K562 (cell line): Measurements from ENCODE around the gene SLC30A1. TPM values are rescaled to one million over a fixed set of nuclear protein-coding genes. Genes with fewer than 3 reads are reported as not detected.

ENCODE experiments used
- ASH1L ChIP-seq: fragments of 450-650 bp; IDR thresholded peaks from 2 replicates; pipeline ENCODE4 v1.6.1; 2018; ENCODE audit warnings: borderline replicate concordance, mild to moderate bottlenecking, low read depth; ENCODE audit not compliant: partially characterized antibody
- ATF1 ChIP-seq, 2 experiments: fragments of 450-650 bp in 1 of 2; IDR thresholded peaks; 2 replicates each; pipeline ENCODE4 v1.6.1; 2016; ENCODE audit warnings: missing compliant biosample characterization in 1 of 2, missing genetic modification characterization in 1 of 2
- BCOR ChIP-seq: fragments of 450-650 bp; IDR thresholded peaks from 2 replicates; pipeline ENCODE4 v1.6.1; 2016
- BRD4 ChIP-seq: fragments of 200-600 bp; sonication (generic); IDR thresholded peaks from 2 replicates; pipeline ENCODE4 v1.6.1; 2017; ENCODE audit warnings: inconsistent platforms
- CCNT2 ChIP-seq: IDR thresholded peaks from 2 replicates; pipeline ENCODE4 v1.6.1; 2011; ENCODE audit warnings: borderline replicate concordance, low read depth, mild to moderate bottlenecking, moderate library complexity, mixed read lengths, low read length; ENCODE audit not compliant: insufficient read length; ENCODE audit errors: extremely low read depth
- CEBPG ChIP-seq, 3 experiments: fragments of 200-800 bp in 1 of 3; sonication (Bioruptor generic) in 1 of 3; sonication (generic) in 1 of 3; formaldehyde crosslinking in 1 of 3; IDR thresholded peaks in 2 of 3; conservative IDR thresholded peaks in 1 of 3; 2 replicates each; pipeline versions ENCODE4 v1.6.1 to v1.8.0; 2016 to 2022; ENCODE audit warnings: missing compliant biosample characterization in 2 of 3, missing genetic modification characterization in 2 of 3, mild to moderate bottlenecking in 1 of 3, missing genetic modification reagents in 1 of 3
- CHD4 ChIP-seq: fragments of 200-600 bp; sonication (generic); IDR thresholded peaks from 3 replicates; pipeline ENCODE4 v1.6.1; 2012; ENCODE audit warnings: low read depth, mild to moderate bottlenecking, mixed read lengths, low read length, inconsistent platforms; ENCODE audit not compliant: insufficient read depth, insufficient replicate concordance, poor library complexity, severe bottlenecking
- HMG20A ChIP-seq: fragments of 450-650 bp; formaldehyde crosslinking; conservative IDR thresholded peaks from 2 replicates; pipeline ENCODE4 v1.4.0; 2020; ENCODE audit warnings: mild to moderate bottlenecking, mixed read lengths
- JUND ChIP-seq, 2 experiments: IDR thresholded peaks; 2 replicates in 1 of 2; 3 replicates in 1 of 2; pipeline ENCODE4 v1.6.1; 2011; ENCODE audit warnings: borderline replicate concordance in 2 of 2, low read depth in 2 of 2, low read length in 2 of 2, improper control_type of control experiment in 1 of 2, missing biosample characterization in 1 of 2, missing genetic modification characterization in 1 of 2, missing genetic modification reagents in 1 of 2
- KHSRP ChIP-seq: fragments of 450-650 bp; IDR thresholded peaks from 2 replicates; pipeline ENCODE4 v1.6.1; 2017
- NCOA1 ChIP-seq: fragments of 450-650 bp; IDR thresholded peaks from 2 replicates; pipeline ENCODE4 v1.6.1; 2016; ENCODE audit warnings: low read depth
- NFE2L1 ChIP-seq: fragments of 450-650 bp; IDR thresholded peaks from 2 replicates; pipeline ENCODE4 v1.6.1; 2016; ENCODE audit warnings: missing genetic modification characterization, low read depth, mild to moderate bottlenecking, missing compliant biosample characterization, moderate library complexity, borderline replicate concordance
- NFXL1 ChIP-seq: fragments of 450-650 bp; formaldehyde crosslinking; IDR thresholded peaks from 2 replicates; pipeline ENCODE4 v1.4.0; 2021; ENCODE audit warnings: mild to moderate bottlenecking
- NR0B1 ChIP-seq: fragments of 450-650 bp; IDR thresholded peaks from one replicate; pipeline ENCODE4 v1.6.1; 2018; ENCODE audit warnings: mild to moderate bottlenecking, moderate library complexity; ENCODE audit not compliant: partially characterized antibody
- PPARD ChIP-seq: fragments of 250-450 bp; sonication (Bioruptor Pico); IDR thresholded peaks from 2 replicates; pipeline ENCODE4 v1.8.0; 2022; ENCODE audit warnings: inconsistent platforms, mild to moderate bottlenecking, moderate library complexity
- RBM34 ChIP-seq: fragments of 200-400 bp; formaldehyde crosslinking; IDR thresholded peaks from 2 replicates; pipeline ENCODE4 v1.6.1; 2018; ENCODE audit warnings: low read length, borderline replicate concordance; ENCODE audit not compliant: insufficient read depth
- TAF9B ChIP-seq: fragments of 450-650 bp; IDR thresholded peaks from 2 replicates; pipeline ENCODE4 v1.6.1; 2018; ENCODE audit warnings: mild to moderate bottlenecking; ENCODE audit not compliant: partially characterized antibody
- THAP7 ChIP-seq: fragments of 250-450 bp; sonication (Bioruptor Pico); IDR thresholded peaks from 2 replicates; pipeline ENCODE4 v1.5.0; 2021
- ZNF507 ChIP-seq: conservative IDR thresholded peaks from 2 replicates; pipeline ENCODE4 v1.6.1; 2017; ENCODE audit warnings: missing genetic modification characterization, missing compliant biosample characterization
- ZNF76 ChIP-seq: fragments of 250-450 bp; sonication (Bioruptor Pico); IDR thresholded peaks from 2 replicates; pipeline ENCODE4 v1.4.0; 2020; ENCODE audit warnings: mild to moderate bottlenecking, moderate library complexity, borderline replicate concordance
- ZNF766 ChIP-seq: fragments of 200-800 bp; sonication (Bioruptor generic); conservative IDR thresholded peaks from 2 replicates; pipeline ENCODE4 v1.6.1; 2016; ENCODE audit warnings: missing genetic modification characterization, missing compliant biosample characterization
- polyA plus RNA-seq, 8 experiments: library from polyadenylated mRNA; depleted of rRNA in 4 of 8; stranded (reverse) in 5 of 8; unstranded in 3 of 8; fragments of >200 nt; fragmentation: Nextera tagmentation in 2 of 8; fragmentation: Illumina TruSeq in 1 of 8; extraction: Ambion mirVana in 2 of 8; extraction: Trizol in 1 of 8; gene quantifications; 2 replicates each; pipeline versions ENCODE4 v1.2.1 to v1.2.3, GENCODE V29; 2011 to 2014; ENCODE audit warnings: inconsistent platforms in 1 of 8, missing spikeins in 1 of 8
- total RNA-seq, 7 experiments: library from RNA; depleted of rRNA in 6 of 7; stranded (reverse); fragments of >200 nt in 6 of 7; fragmentation: Illumina TruSeq in 2 of 7; extraction: Trizol in 2 of 7; gene quantifications; 2 replicates each; pipeline versions ENCODE4 v1.2.1 to v1.2.3, GENCODE V29; 2011 to 2021; ENCODE audit warnings: low replicate concordance in 1 of 7
- TF ChIP-seq, protein P1 (sequence below): fragments of 250-450 bp; sonication (Bioruptor Pico); IDR thresholded peaks from 2 replicates; pipeline ENCODE4 v1.5.0; 2021; ENCODE audit warnings: mild to moderate bottlenecking, borderline replicate concordance
- TF ChIP-seq, protein P2 (sequence below): fragments of 450-650 bp; IDR thresholded peaks from 2 replicates; pipeline ENCODE4 v1.6.1; 2016; ENCODE audit warnings: antibody characterized with exemption

Gene SLC30A1
- total and polyA plus RNA-seq, 9 of the 15 experiments (the other 6 are each of a cell fraction or from before 2014, with no cell fraction given): 4.1 to 14.4 (median 6.6) TPM

DNA sequence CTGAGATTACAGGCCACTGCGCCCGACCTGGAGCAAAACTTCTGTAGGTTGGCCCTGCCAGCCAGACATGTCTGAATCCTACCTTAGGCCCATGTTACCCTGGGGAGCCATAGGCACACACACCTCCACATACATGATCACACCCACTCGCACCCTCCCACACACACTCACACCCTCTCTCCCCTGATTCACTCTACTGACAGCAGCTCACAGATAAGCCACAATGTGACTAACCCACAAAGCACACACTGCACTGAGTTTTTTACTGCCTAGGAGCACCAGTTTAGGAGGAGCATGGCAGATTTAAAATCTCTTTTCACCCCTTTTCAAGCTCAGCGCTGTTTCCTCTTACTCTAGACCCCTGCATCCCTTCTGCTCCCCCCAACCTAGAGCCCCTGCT is 41.7 kb downstream of the SLC30A1 start (continued):
- TF ChIP-seq, protein P1, sequence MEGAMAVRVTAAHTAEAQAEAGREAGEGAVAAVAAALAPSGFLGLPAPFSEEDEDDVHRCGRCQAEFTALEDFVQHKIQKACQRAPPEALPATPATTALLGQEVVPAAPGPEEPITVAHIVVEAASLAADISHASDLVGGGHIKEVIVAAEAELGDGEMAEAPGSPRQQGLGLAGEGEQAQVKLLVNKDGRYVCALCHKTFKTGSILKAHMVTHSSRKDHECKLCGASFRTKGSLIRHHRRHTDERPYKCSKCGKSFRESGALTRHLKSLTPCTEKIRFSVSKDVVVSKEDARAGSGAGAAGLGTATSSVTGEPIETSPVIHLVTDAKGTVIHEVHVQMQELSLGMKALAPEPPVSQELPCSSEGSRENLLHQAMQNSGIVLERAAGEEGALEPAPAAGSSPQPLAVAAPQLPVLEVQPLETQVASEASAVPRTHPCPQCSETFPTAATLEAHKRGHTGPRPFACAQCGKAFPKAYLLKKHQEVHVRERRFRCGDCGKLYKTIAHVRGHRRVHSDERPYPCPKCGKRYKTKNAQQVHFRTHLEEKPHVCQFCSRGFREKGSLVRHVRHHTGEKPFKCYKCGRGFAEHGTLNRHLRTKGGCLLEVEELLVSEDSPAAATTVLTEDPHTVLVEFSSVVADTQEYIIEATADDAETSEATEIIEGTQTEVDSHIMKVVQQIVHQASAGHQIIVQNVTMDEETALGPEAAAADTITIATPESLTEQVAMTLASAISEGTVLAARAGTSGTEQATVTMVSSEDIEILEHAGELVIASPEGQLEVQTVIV (CRISPR knock-in tag): no peak
- TF ChIP-seq RBM34 (no peak), NR0B1 (no peak), ZNF76 (CRISPR knock-in tag) (no peak), KHSRP (no peak), HMG20A (CRISPR knock-in tag) (no peak), TAF9B (no peak), CHD4 (no peak), ZNF507 (tag) (no peak), ASH1L (no peak), NCOA1 (no peak; the same call in 1 of the 2 replicates), THAP7 (CRISPR knock-in tag) (no peak), CEBPG (CRISPR knock-in tag; IDR thresholded peaks at IDR 0.05) (no peak), CEBPG (tag; conservative IDR thresholded peaks at IDR 0.05 in 1 of 2, IDR thresholded peaks at IDR 0.05 in 1 of 2) (no peak), BCOR (no peak), NFE2L1 (tag) (no peak), PPARD (no peak), BRD4 (no peak), JUND (IDR thresholded peaks at IDR 0.05; ENCODE audit: borderline replicate concordance, low read depth, low read length) (peak; percentile 74), JUND (tag; IDR thresholded peaks at IDR 0.05; ENCODE audit: borderline replicate concordance, low read depth, low read length) (peak; percentile 78; the same call in 1 of the 3 replicates), NFXL1 (CRISPR knock-in tag) (no peak), ATF1 (CRISPR knock-in tag; IDR thresholded peaks at IDR 0.05) (no peak), ATF1 (tag; IDR thresholded peaks at IDR 0.05) (0 out of 2 replicates have a peak, but pooled peaks have one; percentile 30), CCNT2 (no peak), ZNF766 (CRISPR knock-in tag) (no peak)
- TF ChIP-seq, protein P2, sequence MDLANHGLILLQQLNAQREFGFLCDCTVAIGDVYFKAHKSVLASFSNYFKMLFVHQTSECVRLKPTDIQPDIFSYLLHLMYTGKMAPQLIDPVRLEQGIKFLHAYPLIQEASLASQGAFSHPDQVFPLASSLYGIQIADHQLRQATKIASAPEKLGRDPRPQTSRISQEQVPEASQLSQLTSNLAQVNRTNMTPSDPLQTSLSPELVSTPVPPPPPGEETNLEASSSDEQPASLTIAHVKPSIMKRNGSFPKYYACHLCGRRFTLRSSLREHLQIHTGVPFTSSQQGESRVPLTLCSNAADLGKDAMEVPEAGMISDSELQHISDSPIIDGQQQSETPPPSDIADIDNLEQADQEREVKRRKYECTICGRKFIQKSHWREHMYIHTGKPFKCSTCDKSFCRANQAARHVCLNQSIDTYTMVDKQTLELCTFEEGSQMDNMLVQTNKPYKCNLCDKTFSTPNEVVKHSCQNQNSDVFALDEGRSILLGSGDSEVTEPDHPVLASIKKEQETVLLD: no peak
